GM23338 (cell line): Measurements from ENCODE around the gene COL6A1. TPM values are rescaled to one million over a fixed set of nuclear protein-coding genes. Genes with fewer than 3 reads are reported as not detected.

Experiments used
- ATAC-seq: fragments of 200-7000 bp; cut with Tn5 transposase; 3 replicates; pipeline ENCODE4 v1.9.1; 2020
- DNase-seq: peaks from one replicate; pipeline ENCODE4 v3.0.0-alpha.2; 2015; ENCODE audit warnings: low spot score
- H2AFZ ChIP-seq: fragments of 200-600 bp; sonication (generic); 2 replicates; pipeline ENCODE4 v1.8.0; 2016; ENCODE audit warnings: antibody characterized with exemption, mild to moderate bottlenecking, moderate library complexity
- H3F3A ChIP-seq: fragments of 200-600 bp; sonication (generic); replicated peaks from 2 replicates; pipeline ENCODE4 v1.8.0; 2017; ENCODE audit warnings: antibody characterized with exemption, mixed run types, low read depth
- H3K27ac ChIP-seq: fragments of 200-600 bp; sonication (generic); 2 replicates; pipeline ENCODE4 v1.6.1; 2016; ENCODE audit warnings: low read depth
- H3K27me3 ChIP-seq: fragments of 200-600 bp; sonication (generic); 2 replicates; pipeline ENCODE4 v1.8.0; 2016; ENCODE audit warnings: mild to moderate bottlenecking, mixed run types, moderate library complexity; ENCODE audit not compliant: insufficient read depth
- H3K36me3 ChIP-seq: fragments of 200-600 bp; sonication (generic); 2 replicates; pipeline ENCODE4 v1.8.0; 2016; ENCODE audit warnings: mild to moderate bottlenecking; ENCODE audit not compliant: insufficient read depth
- H3K4me1 ChIP-seq: fragments of 200-600 bp; sonication (generic); 2 replicates; pipeline ENCODE4 v1.8.0; 2016; ENCODE audit warnings: mild to moderate bottlenecking, moderate library complexity; ENCODE audit not compliant: insufficient read depth
- H3K4me2 ChIP-seq: fragments of 200-600 bp; sonication (generic); 2 replicates; pipeline ENCODE4 v1.7.1; 2017; ENCODE audit warnings: mixed run types
- H3K4me3 ChIP-seq: fragments of 200-600 bp; sonication (generic); 2 replicates; pipeline ENCODE4 v1.6.1; 2016; ENCODE audit warnings: mixed run types
- H3K79me2 ChIP-seq: fragments of 200-600 bp; sonication (generic); replicated peaks from 2 replicates; pipeline ENCODE4 v1.8.0; 2017; ENCODE audit warnings: mild to moderate bottlenecking; ENCODE audit not compliant: insufficient read depth
- H3K9me2 ChIP-seq: fragments of 200-600 bp; sonication (generic); 2 replicates; pipeline ENCODE4 v1.8.0; 2017; ENCODE audit not compliant: insufficient read depth
- H4K20me1 ChIP-seq: fragments of 200-600 bp; sonication (generic); replicated peaks from 2 replicates; pipeline ENCODE4 v1.8.0; 2017; ENCODE audit warnings: mild to moderate bottlenecking; ENCODE audit not compliant: insufficient read depth
- H3K27ac Mint-ChIP-seq: 2 replicates; pipeline ENCODE4 v1.8.0; 2020; ENCODE audit warnings: inconsistent platforms, mild to moderate bottlenecking, moderate library complexity, mixed read lengths
- H3K27me3 Mint-ChIP-seq: 3 replicates; pipeline ENCODE4 v1.8.0; 2022; ENCODE audit warnings: low read depth, mild to moderate bottlenecking, moderate library complexity, mixed read lengths, inconsistent platforms; ENCODE audit not compliant: insufficient read depth, poor library complexity
- H3K36me3 Mint-ChIP-seq: 3 replicates; pipeline ENCODE4 v1.8.0; 2021; ENCODE audit warnings: low read depth, mild to moderate bottlenecking, inconsistent platforms, moderate library complexity, mixed read lengths
- H3K4me1 Mint-ChIP-seq: 3 replicates; pipeline ENCODE4 v1.8.0; 2020; ENCODE audit warnings: mild to moderate bottlenecking, inconsistent platforms, mixed read lengths
- H3K4me3 Mint-ChIP-seq: 3 replicates; pipeline ENCODE4 v1.8.0; 2021; ENCODE audit warnings: moderate library complexity, mild to moderate bottlenecking, inconsistent platforms, mixed read lengths
- H3K9me3 Mint-ChIP-seq: 3 replicates; pipeline ENCODE4 v1.8.0; 2020; ENCODE audit warnings: moderate library complexity, mild to moderate bottlenecking, inconsistent platforms, mixed read lengths
- CREB1 ChIP-seq: fragments of 250-450 bp; sonication (Bioruptor Pico); IDR thresholded peaks from 2 replicates; pipeline ENCODE4 v1.5.0; 2020; ENCODE audit warnings: low read depth, mild to moderate bottlenecking, moderate library complexity
- CTCF ChIP-seq, 2 experiments: fragments of 200-600 bp in 1 of 2; sonication (generic) in 1 of 2; conservative IDR thresholded peaks; 2 replicates each; pipeline versions ENCODE4 v1.5.1 to v1.6.1; 2016 to 2017; ENCODE audit warnings: antibody characterized with exemption in 2 of 2, low read depth in 2 of 2, mild to moderate bottlenecking in 2 of 2, moderate library complexity in 1 of 2
- ETS1 ChIP-seq: IDR thresholded peaks from 2 replicates; pipeline ENCODE4 v1.6.1; 2016; ENCODE audit warnings: antibody characterized with exemption
- EZH2 ChIP-seq: fragments of 200-600 bp; sonication (generic); IDR thresholded peaks from one replicate; pipeline ENCODE4 v1.8.0; 2017; ENCODE audit warnings: antibody characterized with exemption, mild to moderate bottlenecking, low read depth; ENCODE audit not compliant: unreplicated experiment
- EZH2phosphoT487 ChIP-seq: fragments of 200-600 bp; sonication (generic); IDR thresholded peaks from one replicate; pipeline ENCODE4 v1.8.1; 2018; ENCODE audit warnings: antibody characterized with exemption; ENCODE audit not compliant: unreplicated experiment
- JUNB ChIP-seq: IDR thresholded peaks from one replicate; pipeline ENCODE4 v1.6.1; 2016; ENCODE audit warnings: antibody characterized with exemption; ENCODE audit not compliant: unreplicated experiment
- NANOG ChIP-seq: IDR thresholded peaks from 2 replicates; pipeline ENCODE4 v1.6.1; 2016; ENCODE audit warnings: antibody characterized with exemption, borderline replicate concordance
- POLR2AphosphoS5 ChIP-seq: IDR thresholded peaks from 2 replicates; pipeline ENCODE4 v1.6.1; 2016; ENCODE audit warnings: antibody characterized with exemption, low read depth
- REST ChIP-seq: IDR thresholded peaks from one replicate; pipeline ENCODE4 v1.6.1; 2018; ENCODE audit warnings: antibody characterized with exemption; ENCODE audit not compliant: unreplicated experiment
- STAT1 ChIP-seq: IDR thresholded peaks from one replicate; pipeline ENCODE4 v1.6.1; 2016; ENCODE audit warnings: antibody characterized with exemption; ENCODE audit not compliant: unreplicated experiment
- ZNF114 ChIP-seq: fragments of 250-450 bp; sonication (Bioruptor Pico); IDR thresholded peaks from 2 replicates; pipeline ENCODE4 v1.5.0; 2020; ENCODE audit warnings: mild to moderate bottlenecking, moderate library complexity
- ZNF331 ChIP-seq: fragments of 250-450 bp; sonication (Bioruptor Pico); IDR thresholded peaks from 2 replicates; pipeline ENCODE4 v1.5.0; 2020; ENCODE audit warnings: low read depth, mild to moderate bottlenecking, moderate library complexity
- ZNF462 ChIP-seq: fragments of 250-450 bp; sonication (Bioruptor Pico); IDR thresholded peaks from 2 replicates; pipeline ENCODE4 v1.5.0; 2020; ENCODE audit warnings: mild to moderate bottlenecking, moderate library complexity
- polyA plus RNA-seq: library from polyadenylated mRNA; unstranded; fragments of >200 nt; fragmentation: Nextera tagmentation; extraction: Ambion mirVana; gene quantifications from 2 replicates; pipeline ENCODE4 v1.2.1, GENCODE V29; 2016
- total RNA-seq: library from RNA; depleted of rRNA; stranded (reverse); fragments of >200 nt; shearing (Covaris generic); gene quantifications from 2 replicates; pipeline ENCODE4 v1.2.3, GENCODE V29; 2014

COL6A1 gene
- total and polyA plus RNA-seq, 2 experiments from 2014 or later: 76.0 to 180 TPM

GRCh38 chr21:45957551-45957950 lies 24.0 kb upstream of the COL6A1 start:
- no peaks in the 10 kb centered on the region for H3K4me1 ChIP-seq
- Mint-ChIP-seq H3K4me3 (no peak overlapping the region), H3K4me1 (no peaks in the 10 kb centered on the region), H3K9me3 (peaks cover 58% of the 10 kb centered on the region), H3K36me3 (peaks cover 26% of the 10 kb centered on the region), H3K27me3 (peaks cover 3% of the 10 kb centered on the region), H3K27ac (no peak overlapping the region)
- no peak for TF ChIP-seq ZNF114 (CRISPR knock-in tag)
- no peak for TF ChIP-seq JUNB
- TF ChIP-seq CREB1 (CRISPR knock-in tag): no peak
- TF ChIP-seq EZH2: no peak
- no peak for TF ChIP-seq POLR2AphosphoS5
- no peak for TF ChIP-seq EZH2phosphoT487
- no peak for TF ChIP-seq NANOG
- TF ChIP-seq ETS1: no peak
- TF ChIP-seq ZNF331 (CRISPR knock-in tag): no peak
- no peak for TF ChIP-seq ZNF462
- TF ChIP-seq STAT1: no peak
- TF ChIP-seq REST: no peak
- TF ChIP-seq CTCF (conservative IDR thresholded peaks at IDR 0.05; ENCODE audit: low read depth in 2 of 2): no peak
- no peaks in the 10 kb centered on the region for H3F3A ChIP-seq
- no peak overlapping the region for H3K27ac ChIP-seq
- H3K4me3 ChIP-seq: no peak overlapping the region
- ATAC-seq: no peak
- H3K36me3 ChIP-seq: no peaks in the 10 kb centered on the region; the same call in 1 of the 2 replicates
- no peaks in the 10 kb centered on the region for H4K20me1 ChIP-seq
- no peak overlapping the region for H3K4me2 ChIP-seq
- no peaks in the 10 kb centered on the region for H3K27me3 ChIP-seq
- H2AFZ ChIP-seq: no peak overlapping the region
- no peaks in the 10 kb centered on the region for H3K79me2 ChIP-seq
- 0 out of 2 replicates have a peak, but pooled peaks cover 5% of the 10 kb centered on the region for H3K9me2 ChIP-seq
- no peak for DNase-seq
